ENCODE data around the gene NFIB. TPM values are rescaled to one million over a fixed set of nuclear protein-coding genes. Genes with fewer than 3 reads are reported as not detected.

The NFIB gene
- total RNA-seq, 2 experiments from 2014 or later: not detected

DNA sequence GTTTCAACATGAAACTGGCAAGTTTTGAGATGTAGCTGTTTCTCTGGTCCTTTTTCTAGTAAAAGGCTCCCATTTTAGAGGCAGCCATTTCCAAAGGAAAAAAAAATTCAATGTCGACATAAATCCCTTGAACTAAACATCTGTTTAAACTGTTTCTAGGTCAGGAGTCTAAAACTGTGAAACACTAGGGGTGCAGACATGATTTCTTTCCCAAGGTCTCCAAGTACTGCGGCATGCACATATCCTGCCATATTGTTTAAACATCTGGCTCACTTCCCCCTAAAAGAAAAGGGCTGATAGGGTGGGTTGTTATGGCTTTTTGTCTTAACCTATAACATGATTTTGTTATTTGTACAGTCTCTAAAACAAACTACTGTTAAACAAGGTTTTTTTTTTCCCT is 51.1 kb downstream of the NFIB start:
- H3K4me3 Mint-ChIP-seq: no peak overlapping the region
- no peaks in the 10 kb centered on the region for H3K36me3 Mint-ChIP-seq (ENCODE audit: low read depth)
- DNase-seq: no peak
- no peaks in the 10 kb centered on the region for H3K27me3 Mint-ChIP-seq
- H3K9me3 Mint-ChIP-seq: no peaks in the 10 kb centered on the region
- H3K4me1 Mint-ChIP-seq: no peaks in the 10 kb centered on the region
- no peak overlapping the region for H3K27ac Mint-ChIP-seq
- ChIA-PET POLR2A (no interaction called here), CTCF (no interaction called here)

- no peaks in the 10 kb centered on the region for H3K36me3 Mint-ChIP-seq (ENCODE audit: low read depth)
- H3K4me1 Mint-ChIP-seq: no peaks in the 10 kb centered on the region
- no peak for DNase-seq
- ChIA-PET CTCF (no interaction called here), POLR2A (no interaction called here)
- H3K4me3 Mint-ChIP-seq: no peak overlapping the region
- H3K27me3 Mint-ChIP-seq: no peaks in the 10 kb centered on the region
- no peak overlapping the region for H3K27ac Mint-ChIP-seq
- H3K9me3 Mint-ChIP-seq: no peaks in the 10 kb centered on the region
Observed at GRCh38 chr9:14261616-14262015, 52.3 kb downstream of the NFIB start.

DNA sequence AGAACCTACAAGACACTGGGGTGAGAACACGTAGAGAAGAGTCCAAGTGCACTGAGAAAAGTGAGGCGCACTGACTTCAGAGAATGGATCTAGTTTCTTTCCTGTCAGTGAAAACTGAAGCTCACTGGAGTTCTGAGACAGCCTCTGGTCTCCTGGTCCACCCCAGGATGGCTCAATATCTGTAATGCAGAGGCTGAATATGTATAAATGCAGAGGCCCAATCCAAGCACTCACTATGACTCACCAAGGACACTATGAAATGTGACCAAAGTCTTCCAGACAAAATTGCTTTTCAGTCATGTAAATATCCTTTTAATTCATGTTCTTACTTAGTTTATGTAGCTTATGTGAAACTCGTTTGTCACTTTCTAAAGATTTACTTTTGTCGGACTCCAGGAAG is 53.8 kb downstream of the NFIB start:
- no peaks in the 10 kb centered on the region for H3K9me3 Mint-ChIP-seq
- H3K4me1 Mint-ChIP-seq: no peaks in the 10 kb centered on the region
- no peak for DNase-seq
- ChIA-PET POLR2A (no interaction called here), CTCF (no interaction called here)
- no peaks in the 10 kb centered on the region for H3K27me3 Mint-ChIP-seq
- H3K27ac Mint-ChIP-seq: no peak overlapping the region
- no peak overlapping the region for H3K4me3 Mint-ChIP-seq
- H3K36me3 Mint-ChIP-seq (ENCODE audit: low read depth): no peaks in the 10 kb centered on the region

DNA sequence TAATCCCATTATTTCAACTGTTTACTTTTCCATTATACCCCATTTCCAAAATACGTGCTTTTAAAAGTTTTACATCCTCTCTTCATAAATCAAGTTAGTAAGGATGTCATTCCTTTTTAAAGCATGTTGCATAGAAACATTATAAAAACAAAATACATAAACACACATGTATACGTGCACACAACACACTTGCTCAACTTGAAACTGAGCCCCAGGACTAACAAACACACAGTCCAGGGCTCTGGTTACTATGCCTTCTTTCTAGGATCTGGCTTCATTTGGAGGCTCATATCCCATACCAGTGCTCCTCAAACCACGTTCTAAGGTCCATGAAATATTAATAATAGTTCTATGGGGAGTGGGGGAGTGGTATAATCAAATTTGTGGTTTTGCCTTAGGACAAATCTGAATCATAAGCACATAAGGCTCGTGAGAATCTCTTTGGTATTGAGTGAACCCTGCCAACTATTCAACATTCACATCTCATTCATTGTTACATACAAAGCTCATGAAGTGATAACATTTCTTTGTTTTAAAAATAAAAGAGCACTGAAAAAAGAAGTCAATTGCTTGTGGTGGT is 55.2 kb downstream of the NFIB start:
- ChIA-PET CTCF (no interaction called here), POLR2A (no interaction called here)
- no peak overlapping the region for H3K4me3 Mint-ChIP-seq
- H3K27ac Mint-ChIP-seq: no peak overlapping the region
- no peaks in the 10 kb centered on the region for H3K27me3 Mint-ChIP-seq
- DNase-seq: no peak
- H3K9me3 Mint-ChIP-seq: no peaks in the 10 kb centered on the region
- no peaks in the 10 kb centered on the region for H3K4me1 Mint-ChIP-seq
- no peaks in the 10 kb centered on the region for H3K36me3 Mint-ChIP-seq (ENCODE audit: low read depth)

GRCh38 chr9:14258156-14258555 is 55.8 kb downstream of the NFIB start:
- DNase-seq: no peak
- Mint-ChIP-seq H3K27ac (no peak overlapping the region), H3K36me3 (ENCODE audit: low read depth) (no peaks in the 10 kb centered on the region), H3K4me1 (no peaks in the 10 kb centered on the region), H3K27me3 (no peaks in the 10 kb centered on the region), H3K9me3 (no peaks in the 10 kb centered on the region), H3K4me3 (no peak overlapping the region)
- CTCF ChIA-PET: no interaction called here
- POLR2A ChIA-PET: no interaction called here

GRCh38 chr9:14256588-14256987 is 57.4 kb downstream of the NFIB start:
- no peak for DNase-seq
- Mint-ChIP-seq H3K9me3 (no peaks in the 10 kb centered on the region), H3K36me3 (ENCODE audit: low read depth) (no peaks in the 10 kb centered on the region), H3K27me3 (no peaks in the 10 kb centered on the region), H3K4me1 (no peaks in the 10 kb centered on the region), H3K27ac (no peak overlapping the region), H3K4me3 (no peak overlapping the region)
- ChIA-PET POLR2A (no interaction called here), CTCF (no interaction called here)

DNA sequence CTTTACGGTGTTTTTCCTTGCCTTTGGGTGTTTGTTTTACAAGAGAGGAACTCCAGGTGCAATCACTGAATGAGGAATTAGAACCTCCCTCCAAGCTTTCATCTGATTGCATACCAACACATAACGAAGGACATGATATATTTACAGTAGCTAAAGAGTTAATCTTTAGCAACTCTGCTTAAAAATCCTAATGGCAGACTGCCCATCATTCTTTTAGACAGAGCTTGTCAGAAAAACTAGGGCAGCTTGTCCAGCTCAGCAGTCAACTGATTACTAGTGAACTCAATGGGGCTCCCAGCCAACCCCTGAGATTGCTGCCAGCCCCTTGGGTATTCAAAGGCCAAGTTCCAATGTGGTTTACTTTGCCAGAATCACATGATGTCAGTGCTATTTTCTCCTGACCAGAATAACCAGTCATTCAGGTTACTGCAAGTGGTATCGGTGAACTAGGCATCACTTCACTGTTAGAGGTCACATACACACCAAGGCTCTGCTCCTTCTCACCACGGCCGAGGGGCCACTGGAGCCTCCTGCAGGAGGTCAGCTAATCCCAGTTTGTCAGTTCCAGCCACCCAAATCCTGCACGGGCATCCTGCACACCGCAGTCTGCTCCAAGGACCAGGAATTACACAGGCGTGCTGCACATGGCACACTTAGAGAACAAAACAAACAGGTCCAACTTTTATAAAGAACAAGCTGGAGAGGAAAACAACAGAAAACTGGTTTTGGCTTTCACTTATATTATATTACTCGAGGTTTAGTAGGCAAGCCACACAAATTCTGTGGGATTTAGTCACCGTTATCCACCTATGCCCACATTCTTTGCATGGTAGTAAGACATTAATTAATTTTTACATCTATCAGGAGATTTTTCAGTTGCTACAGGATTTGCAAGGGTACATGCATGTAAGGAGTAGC is 62.5 kb downstream of the NFIB start:
- Mint-ChIP-seq H3K9me3 (no peaks in the 10 kb centered on the region), H3K4me1 (no peaks in the 10 kb centered on the region), H3K4me3 (no peak overlapping the region), H3K27me3 (no peaks in the 10 kb centered on the region), H3K27ac (no peak overlapping the region), H3K36me3 (ENCODE audit: low read depth) (no peaks in the 10 kb centered on the region)
- POLR2A ChIA-PET: no interaction called here
- CTCF ChIA-PET: no interaction called here
- no peak for DNase-seq

DNA sequence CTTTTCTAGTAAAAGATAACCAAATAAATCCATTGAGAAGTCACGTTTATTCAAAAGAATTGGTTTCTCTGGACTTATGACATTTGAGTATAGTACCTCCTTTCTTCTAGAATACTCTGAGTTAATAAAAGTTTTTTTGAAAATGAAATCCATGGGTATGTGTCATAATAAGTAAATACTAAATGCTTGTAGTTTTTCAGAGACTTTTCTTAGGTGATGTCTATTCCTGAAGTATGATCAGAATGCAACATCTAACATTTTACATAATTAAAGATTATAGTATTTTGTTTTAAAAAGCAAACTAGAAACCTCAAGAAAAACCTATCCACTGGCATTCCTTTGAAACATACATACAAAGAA is 63.2 kb downstream of the NFIB start:
- Mint-ChIP-seq H3K4me1 (no peaks in the 10 kb centered on the region), H3K9me3 (no peaks in the 10 kb centered on the region), H3K36me3 (ENCODE audit: low read depth) (no peaks in the 10 kb centered on the region), H3K4me3 (no peak overlapping the region), H3K27ac (no peak overlapping the region), H3K27me3 (no peaks in the 10 kb centered on the region)
- ChIA-PET POLR2A (no interaction called here), CTCF (no interaction called here)
- no peak for DNase-seq

- POLR2A ChIA-PET: no interaction called here
- H3K9me3 Mint-ChIP-seq: no peaks in the 10 kb centered on the region
- no peaks in the 10 kb centered on the region for H3K4me1 Mint-ChIP-seq
Observed at GRCh38 chr9:14249527-14249926, 64.4 kb downstream of the NFIB start.

DNA sequence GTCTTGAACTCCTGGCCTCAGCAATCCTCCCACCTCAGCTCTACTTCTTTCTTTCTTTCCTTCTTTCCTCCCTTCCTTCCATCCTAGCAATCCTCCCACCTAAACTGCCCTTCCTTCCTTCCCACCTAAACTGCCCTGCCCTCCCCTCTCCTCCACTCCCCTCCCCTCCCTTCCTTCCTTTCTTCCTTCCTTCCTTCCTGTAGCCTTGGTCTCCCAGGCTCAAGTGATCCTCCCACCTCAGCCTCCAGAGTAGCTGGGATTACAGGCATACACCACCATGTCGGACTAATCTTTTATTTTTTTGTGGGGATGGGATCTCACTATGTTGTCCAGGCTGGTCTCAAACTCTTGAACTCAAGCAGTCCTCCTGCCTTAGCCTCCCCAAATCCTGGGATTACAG is 65.8 kb downstream of the NFIB start:
- no peak overlapping the region for H3K4me3 Mint-ChIP-seq
- DNase-seq: no peak
- H3K9me3 Mint-ChIP-seq: no peaks in the 10 kb centered on the region
- ChIA-PET POLR2A (no interaction called here), CTCF (no interaction called here)
- H3K27ac Mint-ChIP-seq: no peak overlapping the region
- H3K36me3 Mint-ChIP-seq (ENCODE audit: low read depth): no peaks in the 10 kb centered on the region
- no peaks in the 10 kb centered on the region for H3K4me1 Mint-ChIP-seq
- no peaks in the 10 kb centered on the region for H3K27me3 Mint-ChIP-seq

More at GRCh38 chr9:14249527-14249926, 64.4 kb downstream of the NFIB start:
- Mint-ChIP-seq H3K4me3 (no peak overlapping the region), H3K36me3 (ENCODE audit: low read depth) (no peaks in the 10 kb centered on the region), H3K27me3 (no peaks in the 10 kb centered on the region), H3K27ac (no peak overlapping the region)
- no peak for DNase-seq
- CTCF ChIA-PET: no interaction called here

DNA sequence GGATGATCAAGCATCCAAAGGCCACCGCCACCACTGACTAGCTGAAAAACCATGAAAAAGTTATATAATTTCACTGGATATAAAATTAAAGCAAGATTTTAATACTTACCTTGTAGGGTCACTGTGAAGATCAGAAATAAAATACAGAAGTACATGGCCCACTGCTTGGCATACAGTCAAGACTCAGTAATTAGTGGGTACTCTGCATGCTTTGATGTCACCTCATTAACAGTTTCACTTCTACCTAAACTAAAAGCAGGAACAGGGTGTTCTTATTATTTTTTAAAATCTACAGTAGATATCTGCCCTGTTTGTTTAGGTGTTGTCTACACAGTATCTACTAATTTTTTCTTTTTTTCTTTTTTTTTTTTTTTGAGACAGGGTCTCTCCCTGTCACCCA is 66.4 kb downstream of the NFIB start:
- no peaks in the 10 kb centered on the region for H3K9me3 Mint-ChIP-seq
- no peaks in the 10 kb centered on the region for H3K27me3 Mint-ChIP-seq
- no peaks in the 10 kb centered on the region for H3K36me3 Mint-ChIP-seq (ENCODE audit: low read depth)
- CTCF ChIA-PET: no interaction called here
- H3K4me1 Mint-ChIP-seq: no peaks in the 10 kb centered on the region
- no peak overlapping the region for H3K27ac Mint-ChIP-seq
- POLR2A ChIA-PET: no interaction called here
- H3K4me3 Mint-ChIP-seq: no peak overlapping the region
- DNase-seq: no peak

GRCh38 chr9:14246951-14247350 is 67.0 kb downstream of the NFIB start:
- Mint-ChIP-seq H3K27ac (no peak overlapping the region), H3K9me3 (no peaks in the 10 kb centered on the region), H3K36me3 (ENCODE audit: low read depth) (no peaks in the 10 kb centered on the region), H3K4me1 (no peaks in the 10 kb centered on the region), H3K4me3 (no peak overlapping the region), H3K27me3 (no peaks in the 10 kb centered on the region)
- CTCF ChIA-PET: no interaction called here
- DNase-seq: no peak
- POLR2A ChIA-PET: no interaction called here

DNA sequence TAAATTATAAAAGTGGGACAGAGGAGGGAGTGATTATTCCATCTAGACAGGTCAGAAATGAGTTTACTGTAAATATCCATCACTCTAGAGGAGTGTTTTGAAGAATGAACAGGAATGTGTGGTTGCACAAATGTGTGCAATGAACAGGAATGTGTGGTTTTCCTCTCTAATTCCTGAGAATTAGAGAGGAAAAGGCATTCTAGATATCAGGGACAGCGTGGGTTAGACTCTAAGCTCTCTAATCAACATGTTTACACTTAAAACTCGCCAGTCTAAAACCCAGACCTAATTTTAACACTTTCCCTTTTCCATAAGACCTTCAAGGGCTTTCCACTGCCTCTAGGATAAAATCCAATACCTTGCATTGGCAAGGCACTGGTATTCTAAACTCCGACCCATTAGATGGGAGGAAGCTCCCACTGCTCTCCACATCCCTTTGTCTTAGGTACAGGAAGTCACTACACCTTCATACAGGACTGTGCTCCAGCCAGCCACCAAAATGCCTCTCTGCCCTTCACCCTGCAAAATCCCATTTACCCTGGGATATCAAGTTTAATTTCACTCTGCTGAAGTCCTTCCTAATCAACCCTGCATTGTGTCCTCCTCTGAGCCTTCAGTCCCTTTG is 67.9 kb downstream of the NFIB start:
- DNase-seq: no peak
- Mint-ChIP-seq H3K9me3 (no peaks in the 10 kb centered on the region), H3K27ac (no peak overlapping the region), H3K4me3 (no peak overlapping the region), H3K4me1 (no peaks in the 10 kb centered on the region), H3K27me3 (no peaks in the 10 kb centered on the region), H3K36me3 (ENCODE audit: low read depth) (no peaks in the 10 kb centered on the region)
- ChIA-PET POLR2A (no interaction called here), CTCF (no interaction called here)

- Mint-ChIP-seq H3K27me3 (no peaks in the 10 kb centered on the region), H3K9me3 (no peaks in the 10 kb centered on the region), H3K27ac (no peak overlapping the region), H3K36me3 (ENCODE audit: low read depth) (no peaks in the 10 kb centered on the region), H3K4me1 (no peaks in the 10 kb centered on the region), H3K4me3 (no peak overlapping the region)
- no peak for DNase-seq
- CTCF ChIA-PET: no interaction called here
- POLR2A ChIA-PET: no interaction called here
Observed at GRCh38 chr9:14243514-14244042, 70.4 kb downstream of the NFIB start.

Measured in activated CD4-positive, alpha-beta memory T cell treated with anti-CD3 and anti-CD28 coated beads, Interleukin-2, amount 10 ng/mL, durations not matched to agents 7 days and 5 days (primary cell).